Fibroblast of skin of abdomen (primary cell): ENCODE measurements around the gene SETBP1.

ENCODE experiments used
- DNase-seq: peaks from one replicate; pipeline ENCODE4 v3.0.0-alpha.2; 2013

Gene SETBP1

DNA sequence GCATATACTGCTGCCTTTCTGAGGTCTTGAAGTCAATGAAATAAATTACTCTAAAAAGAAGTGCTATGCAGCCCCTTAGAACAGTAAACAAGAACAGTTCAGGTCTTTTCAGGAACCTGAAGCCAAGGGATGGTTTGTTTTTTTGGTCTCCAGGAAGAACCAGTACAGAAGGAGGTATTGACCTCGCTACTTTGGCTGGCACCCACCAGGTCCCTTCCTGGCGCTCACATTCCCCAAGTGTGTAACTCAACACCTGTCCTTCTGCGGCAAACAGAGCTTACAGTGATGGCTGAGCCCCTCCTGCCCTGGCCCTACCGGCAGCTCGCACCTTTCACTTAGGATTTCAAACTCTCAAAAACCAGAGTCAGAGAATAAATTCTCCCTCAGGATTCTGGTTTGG lies 51.9 kb downstream of the SETBP1 start:
- DNase-seq, result no peak

GRCh38 chr18:44733069-44733753 lies 52.5 kb downstream of the SETBP1 start:
- peak; percentile 94 for DNase-seq

DNA sequence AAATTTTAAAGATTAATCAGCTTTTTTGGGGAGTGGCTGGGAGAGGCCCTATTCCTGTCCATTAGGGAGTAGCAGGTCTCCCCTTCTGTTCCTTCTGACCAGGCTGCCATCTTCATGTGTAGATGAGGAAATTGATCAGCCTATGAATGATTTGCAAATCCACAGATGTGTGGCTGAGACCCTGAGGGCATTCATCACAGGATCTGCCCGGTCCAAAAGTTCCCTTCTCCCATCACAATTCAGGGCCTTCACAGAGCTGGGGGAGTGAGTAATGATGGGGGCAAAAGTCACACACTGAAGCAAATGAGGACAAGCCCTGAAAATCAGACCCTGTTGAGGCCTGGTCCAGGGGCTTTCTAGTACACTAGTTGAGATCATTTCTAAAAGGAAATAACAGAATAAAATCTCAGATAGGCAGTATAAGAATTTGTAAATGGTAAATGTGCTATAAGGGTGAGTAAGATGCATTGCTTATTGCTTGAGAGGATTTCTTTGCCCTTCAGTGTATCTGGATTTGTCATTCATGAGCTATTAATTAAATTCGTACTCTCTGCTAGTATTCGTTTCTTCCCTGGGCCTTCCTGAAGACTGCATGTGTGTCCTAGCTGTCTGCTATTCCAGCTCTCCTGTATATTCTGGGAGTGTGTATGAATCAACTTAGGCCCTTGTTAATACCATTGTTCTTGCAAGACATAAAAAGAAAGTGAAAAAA lies 53.2 kb downstream of the SETBP1 start:
- peak; percentile 38 for DNase-seq

GRCh38 chr18:44735096-44735495 lies 54.4 kb downstream of the SETBP1 start:
- no peak for DNase-seq

- no peak for DNase-seq
Observed at GRCh38 chr18:44736664-44737380, 56.1 kb downstream of the SETBP1 start.

GRCh38 chr18:44737623-44738022 lies 56.9 kb downstream of the SETBP1 start:
- DNase-seq, result no peak

DNA sequence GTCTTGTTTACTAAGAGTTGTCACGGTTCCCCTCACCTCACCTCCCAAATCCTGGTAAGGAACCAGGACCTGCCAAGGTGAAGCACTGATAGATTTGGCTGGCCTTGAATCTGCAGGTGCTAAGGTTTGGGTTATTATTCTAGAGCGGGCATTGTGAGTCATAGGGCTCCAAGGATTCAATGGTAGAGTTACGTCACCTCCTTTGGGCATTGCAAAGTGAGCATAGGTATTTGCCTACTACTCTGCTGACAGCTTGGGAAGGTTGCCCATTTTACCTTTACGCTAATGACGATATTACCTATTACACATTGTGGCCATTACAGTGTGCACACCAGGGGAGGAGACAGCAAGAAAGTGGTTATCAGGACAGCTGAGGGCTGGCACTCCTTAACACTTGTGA lies 59.3 kb downstream of the SETBP1 start:
- no peak for DNase-seq

DNA sequence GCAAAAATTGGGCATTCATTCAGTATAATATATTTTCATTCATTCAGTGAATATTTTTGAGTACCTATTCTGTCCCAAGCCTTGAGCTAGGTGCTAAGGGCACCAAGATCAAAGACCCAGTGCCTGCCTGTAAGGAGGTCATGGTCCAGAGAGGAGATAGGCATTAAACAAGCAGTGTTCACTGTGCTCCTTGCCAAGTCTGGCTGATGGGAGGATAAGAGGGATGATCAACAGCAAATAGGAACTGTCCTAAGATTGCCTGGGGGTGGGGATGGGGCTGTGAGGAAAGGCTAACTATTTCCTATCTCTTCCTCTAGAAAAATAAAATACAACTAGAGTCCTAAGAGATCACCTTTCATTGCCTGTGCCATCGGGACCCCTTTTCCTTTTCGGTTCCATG lies 60.4 kb downstream of the SETBP1 start:
- no peak for DNase-seq

DNA sequence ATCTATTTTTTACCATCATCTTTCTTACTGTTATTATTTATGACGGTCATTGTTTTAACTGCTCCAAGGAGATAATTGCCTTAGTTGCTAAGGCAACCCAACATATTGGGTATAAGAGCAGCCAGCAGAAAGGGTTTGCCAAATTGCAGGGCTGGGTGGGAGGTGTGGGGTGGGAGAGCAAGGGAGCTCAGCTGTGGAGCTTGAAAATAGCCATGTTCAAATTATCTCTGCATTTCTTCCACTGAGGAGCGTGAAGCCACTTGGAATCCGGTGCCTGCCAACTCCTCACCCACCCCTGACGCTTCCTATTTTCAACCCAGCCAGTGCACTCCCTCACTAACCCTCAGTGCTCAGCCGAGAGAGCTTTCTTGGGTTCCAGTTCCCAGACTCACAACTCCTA lies 60.8 kb downstream of the SETBP1 start:
- no peak for DNase-seq

DNA sequence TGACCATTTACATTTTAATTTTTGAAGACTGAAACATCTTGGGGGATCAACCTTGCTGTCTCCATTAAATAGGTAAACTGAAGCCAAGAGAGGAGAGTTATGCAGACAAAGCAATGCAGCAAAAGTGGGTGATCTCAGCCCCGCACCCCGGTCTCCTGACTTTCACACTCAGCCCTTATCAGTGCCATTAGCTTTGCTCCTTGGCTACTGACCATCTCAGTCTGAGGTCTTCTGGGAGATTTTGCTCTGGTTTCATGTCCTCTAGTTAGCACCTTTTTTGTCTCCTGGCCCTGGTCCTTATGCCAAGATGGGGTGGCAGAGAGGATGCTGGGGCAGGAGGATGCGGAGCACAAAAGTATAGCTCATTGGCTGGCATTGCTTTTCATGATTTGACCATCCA lies 61.4 kb downstream of the SETBP1 start:
- DNase-seq, result no peak

- DNase-seq, result peak; percentile 63
Observed at GRCh38 chr18:44742718-44743311, 62.1 kb downstream of the SETBP1 start.

DNA sequence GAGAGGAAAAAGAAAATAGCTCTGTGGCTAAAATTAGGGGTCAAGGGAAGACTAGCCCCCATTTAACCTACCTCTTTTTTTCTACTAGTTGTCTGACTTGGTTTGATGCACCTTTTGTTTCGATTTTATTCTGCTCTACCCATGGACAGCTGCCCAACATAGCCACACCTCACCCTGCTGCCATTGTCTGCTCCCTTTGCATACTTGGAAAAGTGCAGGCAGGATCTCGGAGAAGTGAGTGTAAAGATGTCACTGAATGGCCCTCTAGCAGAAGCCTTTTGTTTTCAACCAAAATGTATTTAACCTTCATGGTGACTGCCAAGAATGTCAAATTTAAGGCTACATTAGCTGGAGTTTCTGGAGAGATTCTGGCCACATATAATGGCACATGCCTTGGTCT lies 62.9 kb downstream of the SETBP1 start:
- no peak for DNase-seq

DNA sequence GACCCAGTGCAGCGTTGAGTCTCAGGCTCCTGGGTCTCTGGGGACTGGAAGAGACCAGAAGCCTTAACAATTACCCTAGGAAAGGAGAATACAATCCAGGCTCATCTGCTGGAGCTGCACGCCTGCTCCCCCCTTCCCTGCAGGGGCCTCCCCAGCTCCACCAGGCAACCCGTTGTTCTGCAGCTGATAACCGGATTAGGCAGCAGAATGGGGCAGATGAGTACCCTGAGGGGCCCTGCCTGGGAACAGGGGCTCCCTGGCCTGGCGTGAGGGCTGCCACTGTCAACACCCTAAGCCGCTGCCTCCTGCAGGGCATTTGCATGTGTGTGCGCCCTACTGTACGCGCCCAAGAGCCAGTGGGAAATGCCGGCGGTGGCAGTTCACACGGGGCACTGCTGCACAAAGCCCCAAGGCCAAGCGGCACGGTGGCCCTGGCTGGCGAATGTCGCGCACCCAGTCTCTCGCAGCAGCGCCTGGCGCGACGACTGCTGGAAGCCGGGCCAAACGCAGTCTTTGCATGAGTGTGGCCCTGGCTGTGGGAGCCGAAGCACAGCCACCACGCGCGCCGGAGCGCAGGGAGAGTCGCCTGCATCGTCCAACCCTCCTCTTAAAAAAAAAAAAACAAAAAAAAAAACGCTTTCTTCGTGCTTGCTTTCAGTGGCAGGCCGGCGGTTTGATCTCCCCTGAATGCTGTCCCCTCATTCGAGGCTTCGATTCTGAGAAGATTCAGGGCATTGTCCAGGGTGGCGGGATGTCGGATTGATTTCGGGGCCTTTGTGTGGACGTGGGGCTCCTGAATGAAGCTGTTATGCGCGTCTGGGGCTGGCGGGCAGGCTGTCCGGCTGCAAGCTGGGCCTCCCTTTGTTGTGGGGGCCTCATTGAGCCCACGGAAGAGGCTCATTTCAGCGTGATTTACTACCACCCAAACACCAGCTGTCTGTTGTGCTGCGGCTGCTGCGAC lies 63.8 kb downstream of the SETBP1 start:
- DNase-seq, result no peak

GRCh38 chr18:44747157-44747556 lies 66.5 kb downstream of the SETBP1 start:
- DNase-seq, result no peak

GRCh38 chr18:44748582-44748981 lies 67.9 kb downstream of the SETBP1 start:
- DNase-seq, result no peak

DNA sequence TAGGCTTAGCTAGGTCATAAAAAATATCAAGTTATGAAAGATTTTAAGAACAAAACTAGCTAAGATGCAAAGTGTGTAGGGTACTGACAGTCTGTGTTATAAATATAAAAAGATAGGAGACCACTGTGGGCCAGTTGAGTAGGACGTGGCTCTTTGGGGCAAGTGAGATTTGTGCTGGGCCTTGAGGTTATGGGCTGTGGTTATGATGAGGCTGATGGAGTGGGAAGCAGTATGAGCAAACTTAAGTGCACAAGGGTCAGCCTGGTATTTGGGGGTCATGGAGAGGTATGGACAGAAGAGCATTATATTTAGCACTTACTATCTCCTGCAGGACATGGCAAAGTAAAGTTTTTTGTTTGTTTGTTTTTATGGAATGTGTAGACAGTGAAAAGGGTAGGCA lies 70.1 kb downstream of the SETBP1 start:
- DNase-seq, result no peak

GRCh38 chr18:44754567-44754966 lies 73.9 kb downstream of the SETBP1 start:
- DNase-seq, result no peak

- no peak for DNase-seq
Observed at GRCh38 chr18:44758861-44759631, 78.4 kb downstream of the SETBP1 start.

DNA sequence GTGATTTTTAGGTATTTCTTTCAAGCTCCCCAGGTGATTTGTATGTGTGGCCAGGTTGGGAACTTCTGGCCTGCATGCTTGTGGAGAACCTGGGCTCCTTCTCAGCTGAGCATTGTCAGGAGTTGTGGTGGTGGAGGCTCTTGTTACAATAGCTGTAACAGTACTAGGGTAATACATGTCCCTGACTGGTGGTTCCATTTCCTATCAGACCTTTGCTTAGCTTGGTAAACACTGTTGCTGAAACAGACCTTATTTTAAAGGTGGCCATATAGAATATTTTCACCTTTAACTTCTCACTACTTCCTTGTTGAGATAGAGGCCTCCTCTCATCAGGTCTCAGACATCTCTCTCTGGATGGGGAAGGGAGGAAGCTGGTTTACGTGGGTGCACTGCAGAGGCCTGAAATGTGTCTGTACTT lies 79.2 kb downstream of the SETBP1 start:
- DNase-seq, result no peak

GRCh38 chr18:44761812-44762211 lies 81.1 kb downstream of the SETBP1 start:
- no peak for DNase-seq

GRCh38 chr18:44763327-44763726 lies 82.6 kb downstream of the SETBP1 start:
- DNase-seq, result no peak
